Dermis microvascular lymphatic vessel endothelial cell (primary cell): ENCODE measurements around the gene RBP5. TPM values are rescaled to one million over a fixed set of nuclear protein-coding genes. Genes with fewer than 3 reads are reported as not detected.

ENCODE experiments used
- DNase-seq, 2 donors: peaks; one replicate each; pipeline versions ENCODE4 v3.0.0 to v3.0.0-alpha.2; 2010; ENCODE audit warnings: low read depth in 2 of 2
- total RNA-seq: library from RNA; depleted of rRNA; stranded (reverse); fragments of >200 nt; gene quantifications from 2 replicates; pipeline ENCODE4 v1.2.1, GENCODE V29; 2014

Gene RBP5
- total RNA-seq, 1 donor from 2014 or later, result 0.26 TPM

- no peak for DNase-seq
These were observed 17.5 kb upstream of the RBP5 start for GRCh38 chr12:7146228-7146627.

- no peak for DNase-seq
These were observed 17.0 kb upstream of the RBP5 start for GRCh38 chr12:7145671-7146070.

- DNase-seq, result peak; percentile 20 to 51
These were observed 15.9 kb upstream of the RBP5 start for GRCh38 chr12:7144414-7145120.

DNA sequence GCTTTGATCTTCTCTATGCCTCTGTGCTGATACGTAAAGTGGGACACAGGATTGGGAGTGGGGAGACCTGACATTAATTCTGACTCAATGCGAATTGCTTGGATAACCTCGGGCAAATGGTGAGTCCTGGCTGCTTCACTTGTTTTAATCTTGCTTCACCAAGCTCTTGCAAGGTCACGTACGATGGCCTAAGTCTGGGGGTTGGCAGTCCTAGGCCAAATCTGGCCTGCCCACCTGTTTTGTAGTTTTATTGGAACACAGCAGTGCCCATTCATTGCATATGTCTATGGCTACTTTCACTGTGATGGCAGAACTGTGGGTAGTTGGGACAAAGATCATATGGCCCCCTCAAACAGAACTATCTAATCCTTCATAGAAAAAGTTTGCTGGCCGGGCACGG is 14.9 kb upstream of the RBP5 start:
- no peak for DNase-seq

DNA sequence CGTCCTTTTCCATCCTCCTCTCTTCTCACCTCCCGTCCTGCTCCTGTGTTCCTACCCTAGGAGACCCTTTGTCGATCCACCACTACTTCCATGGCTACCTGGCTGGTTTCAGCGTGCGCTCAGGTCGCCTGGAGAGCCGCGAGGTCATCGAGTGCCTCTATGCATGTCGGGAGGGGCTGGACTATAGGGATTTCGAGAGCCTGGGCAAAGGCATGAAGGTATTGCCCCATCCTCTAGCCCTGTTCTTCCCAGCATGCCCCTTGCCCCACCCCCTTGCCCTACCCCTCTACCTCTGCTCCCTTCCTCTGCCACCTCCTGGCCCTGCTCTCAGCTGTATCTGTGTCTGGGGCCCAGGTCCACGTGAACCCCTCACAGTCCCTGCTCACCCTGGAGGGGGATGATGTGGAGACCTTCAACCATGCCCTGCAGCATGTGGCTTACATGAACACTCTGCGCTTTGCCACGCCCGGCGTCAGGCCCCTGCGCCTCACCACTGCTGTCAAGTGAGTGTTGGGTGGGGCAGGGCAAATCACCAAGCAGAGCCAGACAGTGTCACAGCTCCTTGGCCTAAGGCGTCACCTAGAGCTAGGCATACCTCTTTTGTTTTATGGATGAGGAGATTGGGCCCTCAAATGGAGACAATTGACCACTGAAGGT is 14.2 kb upstream of the RBP5 start:
- DNase-seq, result no peak

DNA sequence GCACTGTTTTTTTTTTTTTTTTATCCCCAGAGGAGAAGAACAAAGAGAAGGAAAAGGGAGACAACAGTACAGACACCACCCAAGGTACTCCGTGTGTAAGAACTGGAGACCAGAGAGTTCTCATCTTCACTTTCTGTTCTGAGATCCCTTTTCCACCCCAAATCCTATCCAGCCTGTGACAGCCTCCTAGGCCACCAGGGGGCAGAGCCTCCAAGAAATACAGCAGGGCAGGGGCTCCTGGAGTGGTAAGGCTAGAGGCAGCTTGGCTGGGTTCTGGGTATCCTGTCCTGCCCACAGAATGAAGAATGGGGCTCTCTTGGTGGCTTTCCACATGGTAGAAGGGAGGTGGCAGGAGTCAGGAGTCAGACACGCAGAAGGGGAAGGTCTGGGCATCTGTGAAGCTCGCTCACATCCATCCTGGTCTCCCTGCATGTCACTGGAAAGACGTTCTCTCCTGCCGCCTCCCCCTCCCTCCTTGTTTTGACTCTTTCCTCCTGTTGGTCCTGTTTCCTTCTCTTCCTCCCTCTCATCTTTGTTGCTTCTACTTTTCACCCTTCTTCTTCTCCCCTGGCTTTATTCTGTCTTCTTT is 13.5 kb upstream of the RBP5 start:
- peak in 1 of 2 donors; percentile 68 for DNase-seq

GRCh38 chr12:7141351-7142005 is 12.8 kb upstream of the RBP5 start:
- no peak for DNase-seq

DNA sequence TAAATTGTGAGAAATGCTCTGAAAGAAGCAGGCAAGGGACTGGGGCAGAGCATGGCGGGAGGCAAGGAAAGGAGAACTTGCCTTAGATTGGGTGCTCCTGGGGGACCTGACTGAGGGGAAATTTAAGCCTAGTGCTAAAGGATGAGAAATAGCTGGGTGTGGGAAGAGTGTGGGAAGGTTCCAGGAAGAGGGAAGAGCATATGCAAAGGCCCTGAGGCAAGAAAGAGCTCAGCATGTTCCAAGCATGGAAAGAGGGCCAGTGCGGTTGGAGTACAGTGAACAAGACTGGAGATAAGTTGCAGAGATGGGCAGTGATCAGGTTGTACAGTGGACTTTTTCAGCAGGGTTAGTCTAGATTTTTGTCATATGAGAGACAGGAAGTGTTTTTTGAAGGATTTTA is 10.5 kb upstream of the RBP5 start:
- no peak for DNase-seq

DNA sequence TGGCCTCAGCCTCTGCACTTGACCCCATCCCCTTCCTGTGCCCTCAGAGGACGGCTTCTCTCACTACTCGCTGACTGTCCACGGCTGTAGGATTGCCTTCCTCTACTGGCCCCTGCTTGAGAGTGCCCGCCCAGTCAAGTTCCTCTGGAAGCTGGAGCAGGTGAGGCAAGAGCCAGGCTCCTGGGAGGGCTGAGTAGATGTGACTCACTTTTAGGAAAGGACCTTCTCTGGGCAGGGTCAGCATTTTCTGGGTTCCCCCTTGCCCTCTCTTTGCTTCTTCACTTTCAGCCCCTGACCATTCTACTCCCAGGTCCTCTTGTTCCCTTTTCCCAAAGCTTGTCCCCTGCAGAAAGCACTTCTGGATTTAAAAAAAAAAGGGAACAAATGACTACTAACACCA is 9.2 kb upstream of the RBP5 start:
- no peak for DNase-seq

GRCh38 chr12:7136676-7137075 is 8.0 kb upstream of the RBP5 start:
- no peak for DNase-seq

GRCh38 chr12:7136071-7136470 is 7.4 kb upstream of the RBP5 start:
- no peak for DNase-seq

- no peak for DNase-seq
These were observed 5.9 kb upstream of the RBP5 start for GRCh38 chr12:7134396-7135166.

DNA sequence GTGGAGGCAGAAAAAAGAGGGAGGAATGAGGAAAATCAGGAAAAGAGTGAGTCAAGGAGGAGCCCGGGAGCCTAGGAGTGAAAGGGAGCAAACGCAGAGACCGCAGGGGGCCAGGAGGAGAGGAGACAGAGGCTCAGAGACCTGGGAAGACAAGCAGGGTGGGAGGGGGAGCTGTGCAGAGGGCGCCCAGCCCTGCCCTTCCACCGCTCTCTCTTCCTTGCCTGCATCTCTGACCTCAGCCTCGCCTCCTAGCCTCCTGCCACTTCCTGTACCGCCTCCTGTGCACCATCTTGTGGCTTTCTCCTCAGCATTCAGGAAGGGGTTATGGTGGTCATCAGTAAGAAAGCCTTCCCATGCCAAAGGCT is 2.8 kb upstream of the RBP5 start:
- no peak for DNase-seq

- DNase-seq, result peak in 1 of 2 donors; percentile 42
These were observed 2.2 kb upstream of the RBP5 start for GRCh38 chr12:7130701-7131501.

DNA sequence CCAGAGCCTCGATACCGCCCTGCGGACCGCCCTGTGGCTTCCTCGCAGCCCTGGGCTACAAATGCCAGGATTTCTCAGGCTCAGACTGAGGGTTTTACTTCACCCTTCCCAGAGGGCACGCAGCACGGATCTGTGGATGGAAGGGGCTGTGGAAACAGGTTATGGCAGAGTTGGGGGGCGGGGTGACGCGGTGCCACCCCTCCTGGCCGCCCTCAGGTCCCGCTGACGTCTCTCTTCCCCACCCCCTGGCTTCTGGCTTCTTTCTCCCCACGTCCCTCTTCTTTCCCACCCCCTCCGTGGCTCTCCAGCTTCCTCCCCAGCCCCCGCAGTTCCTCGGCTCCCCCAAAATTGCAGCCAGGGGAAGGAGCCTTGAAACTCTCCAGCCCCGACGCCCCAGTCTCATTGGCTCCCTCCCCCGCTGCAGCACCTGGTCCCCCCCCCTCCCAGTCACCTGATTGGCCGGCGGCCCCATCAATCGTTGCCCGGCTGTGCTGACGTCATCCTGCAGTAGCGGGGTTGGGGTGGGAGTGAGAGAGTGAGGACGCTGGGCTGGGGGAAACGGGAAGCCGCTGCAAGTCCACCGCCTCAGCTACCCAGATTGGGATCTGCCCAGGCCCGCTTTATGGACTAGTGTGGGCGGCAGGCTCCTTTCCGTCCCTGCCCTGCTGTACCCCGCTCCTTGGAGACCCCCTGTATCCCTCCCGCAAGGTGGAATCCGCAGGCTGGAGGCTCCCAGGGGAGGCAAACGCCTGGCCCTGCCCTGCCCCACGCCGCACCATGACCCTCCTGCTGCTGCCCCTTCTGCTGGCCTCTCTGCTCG is 1.4 kb upstream of the RBP5 start, which contains the start of gene CLSTN3:
Gene CLSTN3 (plus strand): TSS at position 500 of the 820 bp plus-strand sequence. CDS start 278 bp downstream, at position 778.
- DNase-seq, result peak; percentile 55 to 83

GRCh38 chr12:7129287-7129871 is 690 bp upstream of the RBP5 start:
- DNase-seq, result no peak

DNA sequence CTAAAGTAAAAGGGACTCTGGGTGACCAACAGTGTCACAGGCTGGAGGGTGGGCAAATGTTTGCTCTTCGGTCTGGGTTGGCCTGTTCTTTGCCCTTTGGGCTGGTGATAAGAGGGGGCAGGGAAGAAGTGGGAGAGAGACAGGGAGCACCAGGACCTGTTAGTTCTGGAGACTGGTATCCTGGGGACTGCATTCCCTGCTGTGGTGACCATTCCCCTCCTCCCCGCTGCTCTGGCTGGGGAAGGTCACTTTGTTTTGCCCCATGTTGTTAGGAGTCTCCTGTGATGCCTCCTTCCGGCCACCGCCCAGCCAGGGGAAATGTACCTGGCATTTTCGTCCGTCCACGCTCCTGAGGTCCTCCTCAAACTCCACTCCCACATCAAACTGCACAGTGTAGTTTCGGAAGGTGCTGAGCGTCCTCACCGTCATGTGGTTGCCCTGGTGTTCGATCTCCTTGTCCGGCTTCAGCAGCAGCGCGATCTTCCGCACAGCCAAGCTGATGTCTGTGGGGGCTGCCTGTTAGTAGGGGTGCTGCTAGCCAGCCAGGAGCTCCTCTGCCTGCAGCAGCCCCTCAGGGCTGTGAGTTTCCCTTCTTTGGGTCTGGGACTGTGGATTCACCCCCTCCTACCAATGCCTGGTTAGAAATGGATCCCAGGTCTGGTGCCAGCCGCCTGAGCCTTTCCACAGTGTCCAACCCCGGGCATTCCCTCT is 618 bp downstream of the RBP5 start:
- DNase-seq, result no peak

DNA sequence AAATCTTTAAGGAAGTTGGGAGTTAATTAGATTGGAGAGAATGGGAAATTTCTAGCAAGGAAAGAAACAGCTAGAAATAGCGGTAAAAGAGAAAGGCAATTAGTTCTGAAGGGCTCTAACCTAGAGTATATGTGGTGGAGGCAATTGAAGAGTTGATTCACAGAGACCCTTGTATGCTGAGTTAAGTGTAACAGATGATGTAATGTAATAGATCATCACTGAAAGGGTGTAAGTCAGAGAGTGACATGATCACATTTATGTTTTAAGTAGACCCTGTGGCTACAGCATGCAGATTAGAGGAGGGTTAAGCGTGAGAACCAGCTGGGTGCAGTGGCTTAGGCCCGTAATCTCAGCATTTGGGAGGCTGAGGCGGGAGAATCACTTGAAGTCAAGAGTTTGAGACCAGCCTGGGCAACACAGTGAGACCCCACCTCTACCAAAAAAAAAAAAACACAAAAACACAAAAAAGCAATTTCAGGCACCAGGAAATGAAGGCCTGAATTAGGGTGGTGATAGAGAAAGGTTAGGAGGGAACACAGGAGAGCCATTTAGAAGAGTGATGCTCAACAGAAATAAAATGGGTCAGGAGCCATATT is 3.0 kb downstream of the RBP5 start:
- no peak for DNase-seq
